Activated CD8-positive, alpha-beta memory T cell treated with anti-CD3 and anti-CD28 coated beads, Interleukin-2, amount 10 ng/mL, durations not matched to agents 7 days and 5 days (primary cell): ENCODE data around the gene NUTM2B. TPM values are rescaled to one million over a fixed set of nuclear protein-coding genes. Genes with fewer than 3 reads are reported as not detected.
A peak's percentile ranks its signal among the peaks of the same experiment; 100 is the strongest.
"Not testable (repeated sequence)": the region's sequence is repeated elsewhere in the genome, so short reads cannot be mapped to it uniquely, and the experiment has no call there.

Experiments
- ATAC-seq: fragments of 150-1000 bp; cut with Tn5 transposase; one replicate; pipeline ENCODE4 v1.10.0; 2021; ENCODE audit warnings: moderate library complexity
- CTCF ChIA-PET: fragments of 350-600 bp; sonication (Branson Sonifier 250); formaldehyde crosslinking; loops from one replicate; lab custom pipeline; 2021; ENCODE audit warnings: antibody characterized with exemption; lab: Charles Lee
- DNase-seq: peaks from one replicate; pipeline ENCODE4 v3.0.0-alpha.2; 2020
- H3K27ac Mint-ChIP-seq: one replicate; pipeline ENCODE4 v1.8.0; 2021; ENCODE audit warnings: mild to moderate bottlenecking, mixed read lengths
- H3K27me3 Mint-ChIP-seq: one replicate; pipeline ENCODE4 v1.8.0; 2021; ENCODE audit warnings: mixed read lengths
- H3K36me3 Mint-ChIP-seq: one replicate; pipeline ENCODE4 v1.8.0; 2021; ENCODE audit warnings: mild to moderate bottlenecking, mixed read lengths
- H3K4me1 Mint-ChIP-seq: one replicate; pipeline ENCODE4 v1.8.0; 2021; ENCODE audit warnings: mixed read lengths
- H3K4me3 Mint-ChIP-seq: one replicate; pipeline ENCODE4 v1.8.0; 2021; ENCODE audit warnings: mild to moderate bottlenecking, moderate library complexity, mixed read lengths
- H3K9me3 Mint-ChIP-seq: one replicate; pipeline ENCODE4 v1.8.0; 2022; ENCODE audit warnings: low read depth, mixed read lengths
- total RNA-seq, 2 experiments: library from RNA; stranded (reverse); gene quantifications; one replicate each; pipeline ENCODE4 v1.2.3, GENCODE V29; 2021

Gene NUTM2B
- total RNA-seq, 2 experiments from 2014 or later = 1.3 to 2.0 TPM

DNA sequence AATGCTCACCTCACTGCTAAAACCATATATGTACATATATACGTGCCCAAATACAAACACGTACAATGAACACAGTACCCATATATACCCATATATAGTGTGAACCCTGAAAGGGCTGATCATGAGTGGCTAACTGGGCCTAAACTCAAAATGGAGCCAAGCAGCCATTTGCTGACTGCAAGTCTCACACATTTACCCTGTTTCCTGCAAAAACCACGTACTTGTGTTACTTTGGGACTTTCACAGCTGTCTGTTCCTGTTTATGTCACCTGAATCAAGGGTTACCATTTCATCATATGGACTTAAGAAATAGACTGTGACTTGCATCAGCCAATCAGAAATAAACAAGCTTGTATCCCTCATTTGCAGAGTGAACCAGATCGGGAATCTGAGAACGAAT, 5.9 kb upstream of the NUTM2B start:
- H3K9me3 Mint-ChIP-seq, DNase-seq, H3K27ac Mint-ChIP-seq, H3K4me1 Mint-ChIP-seq, H3K36me3 Mint-ChIP-seq, CTCF ChIA-PET, H3K27me3 Mint-ChIP-seq, H3K4me3 Mint-ChIP-seq: not testable (repeated sequence)
- ATAC-seq = peak; percentile 65

DNA sequence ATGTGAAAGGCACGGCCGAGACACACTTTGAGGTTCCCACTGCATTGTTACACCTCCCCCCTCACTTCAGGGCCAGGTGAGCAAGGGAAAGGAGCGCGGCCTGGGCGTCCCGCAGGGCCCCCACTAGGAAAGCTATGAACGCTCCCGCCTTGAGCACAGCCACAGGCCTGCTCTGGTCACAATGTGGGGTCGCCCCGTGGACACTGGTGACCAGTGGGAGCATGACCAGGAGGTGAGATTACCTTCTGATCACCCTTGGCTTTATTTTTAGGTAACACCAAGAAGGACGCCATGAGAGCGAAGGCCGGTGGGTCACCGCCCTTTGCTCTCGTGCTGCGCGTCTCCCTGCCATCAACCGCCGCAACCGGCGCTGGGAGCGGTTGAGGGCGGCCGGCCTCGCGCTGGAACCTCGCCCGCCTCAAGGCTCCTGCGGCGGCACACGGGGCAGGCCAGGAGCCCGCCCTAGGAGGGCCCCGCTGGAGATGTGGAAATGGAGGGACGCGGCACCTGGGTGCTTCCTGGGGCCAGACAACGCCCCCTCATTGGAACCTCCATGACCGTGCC, 2.6 kb upstream of the NUTM2B start:
- H3K27me3 Mint-ChIP-seq, H3K36me3 Mint-ChIP-seq, DNase-seq, H3K9me3 Mint-ChIP-seq, CTCF ChIA-PET, H3K27ac Mint-ChIP-seq, ATAC-seq, H3K4me1 Mint-ChIP-seq, H3K4me3 Mint-ChIP-seq: not testable (repeated sequence)

DNA sequence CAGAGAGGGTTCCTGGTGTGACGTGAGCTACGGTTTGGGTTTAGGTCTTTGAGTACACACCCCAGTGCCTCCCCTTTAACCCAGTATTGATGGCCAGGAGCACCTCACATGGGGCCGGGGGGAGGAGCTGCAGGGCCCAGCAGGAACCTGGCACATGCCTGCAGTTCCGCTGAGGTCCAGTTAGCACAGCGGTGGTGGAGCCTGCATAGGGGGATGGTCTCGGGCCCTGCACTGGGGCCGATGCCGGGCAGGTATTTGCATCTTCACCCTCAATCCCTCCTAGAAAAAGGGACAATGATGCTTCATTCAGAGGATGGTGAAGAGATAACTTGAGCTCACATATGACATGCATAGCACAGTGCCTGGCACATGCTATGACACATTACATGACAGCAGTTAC, 4.0 kb downstream of the NUTM2B start:
- H3K27ac Mint-ChIP-seq, ATAC-seq, DNase-seq, H3K36me3 Mint-ChIP-seq, H3K9me3 Mint-ChIP-seq, H3K4me1 Mint-ChIP-seq, CTCF ChIA-PET, H3K27me3 Mint-ChIP-seq, H3K4me3 Mint-ChIP-seq: not testable (repeated sequence)

DNA sequence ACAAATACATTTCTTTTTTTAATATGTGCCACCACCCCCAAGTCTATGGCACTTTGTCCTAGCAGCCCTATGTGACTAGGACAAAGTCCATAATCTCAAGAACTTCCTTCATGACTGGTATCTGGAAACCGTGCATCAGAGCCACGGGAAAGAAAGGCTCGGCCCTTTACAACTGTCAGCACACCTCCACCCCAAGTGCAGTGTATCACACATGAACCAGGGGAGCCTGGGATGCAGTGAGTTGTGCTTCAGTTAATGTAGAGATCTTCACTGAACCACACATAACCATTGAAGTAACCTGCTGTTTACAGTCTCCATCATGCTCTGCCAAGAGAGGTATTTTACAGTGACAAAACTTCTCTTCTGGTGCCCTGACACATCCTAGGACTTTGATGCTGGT, 11.9 kb downstream of the NUTM2B start:
- ATAC-seq, CTCF ChIA-PET: not testable (repeated sequence)

DNA sequence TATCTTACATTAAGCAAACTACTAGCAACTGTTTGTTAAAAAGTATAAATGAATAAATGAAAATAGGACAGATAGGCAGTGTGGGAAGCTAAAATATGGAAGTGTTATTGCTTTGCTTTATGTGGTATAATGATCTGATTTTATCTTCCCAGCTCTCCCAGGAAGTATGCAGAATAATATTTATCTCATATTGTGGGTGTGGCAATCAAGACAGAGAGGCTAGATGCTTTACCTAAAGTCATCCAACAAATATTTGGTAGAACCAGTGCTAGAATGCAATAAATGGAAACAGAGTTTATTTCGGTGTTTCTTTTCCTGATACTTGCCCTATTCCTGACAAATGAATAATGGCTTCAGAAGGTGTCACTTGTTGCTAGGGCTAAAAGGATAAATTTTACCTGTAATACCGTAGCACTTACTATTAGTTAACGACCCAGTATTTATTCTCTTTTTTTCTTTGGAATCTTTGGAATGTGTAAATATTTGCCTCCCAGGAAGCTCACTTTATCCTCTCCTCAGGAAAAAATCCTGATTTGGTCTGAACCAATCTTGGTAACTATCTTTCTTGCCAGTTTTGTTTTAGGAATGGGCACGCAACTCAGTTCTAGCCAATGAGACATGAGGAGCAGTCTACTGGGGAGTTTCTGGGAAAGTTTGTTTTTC, 14.0 kb downstream of the NUTM2B start:
- H3K9me3 Mint-ChIP-seq, H3K27me3 Mint-ChIP-seq, H3K36me3 Mint-ChIP-seq, CTCF ChIA-PET, ATAC-seq, H3K4me3 Mint-ChIP-seq, H3K27ac Mint-ChIP-seq, DNase-seq, H3K4me1 Mint-ChIP-seq: not testable (repeated sequence)

More for the DNA sequence above, 11.9 kb downstream of the NUTM2B start:
- H3K36me3 Mint-ChIP-seq, DNase-seq, H3K27ac Mint-ChIP-seq, H3K27me3 Mint-ChIP-seq, H3K9me3 Mint-ChIP-seq, H3K4me3 Mint-ChIP-seq, H3K4me1 Mint-ChIP-seq: not testable (repeated sequence)

DNA sequence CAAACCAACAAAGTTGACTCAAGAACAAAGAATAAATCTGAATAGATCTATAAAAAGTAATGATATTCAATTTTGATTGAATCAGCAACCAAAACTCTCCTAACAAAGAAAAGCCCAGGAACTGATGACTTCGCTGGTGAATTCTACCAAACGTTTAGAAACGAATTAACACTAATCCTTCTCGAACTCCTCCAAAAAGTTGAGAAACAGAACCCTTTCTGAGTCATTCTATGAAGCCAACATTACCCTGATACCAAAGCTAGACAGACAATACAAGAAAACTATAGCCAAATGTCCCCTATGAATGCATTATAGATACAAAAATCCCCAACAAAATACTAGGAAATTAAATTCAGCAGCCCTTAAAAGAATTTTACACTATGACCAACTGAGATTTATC, 17.0 kb downstream of the NUTM2B start:
- ATAC-seq, H3K27ac Mint-ChIP-seq, H3K9me3 Mint-ChIP-seq, H3K4me1 Mint-ChIP-seq, H3K4me3 Mint-ChIP-seq, H3K27me3 Mint-ChIP-seq, DNase-seq, H3K36me3 Mint-ChIP-seq, CTCF ChIA-PET: not testable (repeated sequence)

DNA sequence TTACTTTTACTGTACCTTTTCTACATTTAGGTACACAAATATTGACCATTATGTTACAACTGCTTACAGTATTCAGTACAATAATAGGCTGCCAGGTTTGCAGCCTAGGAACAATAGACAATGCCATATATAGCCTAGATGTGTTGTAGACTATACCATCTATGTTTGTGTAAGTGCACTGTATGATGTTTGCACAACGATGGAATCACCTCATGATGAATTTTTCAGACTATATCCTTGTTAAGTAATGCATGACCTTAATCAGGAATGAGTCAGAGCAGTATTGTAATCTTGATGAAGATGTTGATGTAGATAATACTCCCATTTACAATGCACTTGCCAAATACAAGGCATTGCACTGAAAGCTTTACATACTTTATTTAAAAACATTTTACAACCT, 23.6 kb downstream of the NUTM2B start:
- H3K4me1 Mint-ChIP-seq, H3K36me3 Mint-ChIP-seq, H3K4me3 Mint-ChIP-seq, DNase-seq, CTCF ChIA-PET, ATAC-seq, H3K9me3 Mint-ChIP-seq, H3K27ac Mint-ChIP-seq, H3K27me3 Mint-ChIP-seq: not testable (repeated sequence)

DNA sequence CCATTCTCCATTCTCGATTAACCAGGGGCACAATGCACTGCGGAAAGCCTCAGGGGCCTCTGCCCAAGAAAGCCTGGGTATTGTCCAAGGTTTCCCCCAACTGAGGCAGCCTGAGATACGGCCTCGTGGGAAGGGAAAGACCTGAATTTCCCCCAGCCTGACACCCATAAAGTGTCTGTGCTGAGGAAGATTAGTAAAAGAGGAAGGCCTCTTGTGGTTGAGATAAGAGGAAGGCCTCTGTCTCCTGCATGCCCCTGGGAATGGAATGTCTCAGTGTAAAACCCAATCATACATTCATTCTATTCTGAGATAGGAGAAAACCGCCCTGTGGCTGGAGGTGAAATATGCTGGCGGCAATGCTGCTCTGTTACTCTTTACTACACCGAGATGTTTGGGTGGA, 41.8 kb downstream of the NUTM2B start:
- CTCF ChIA-PET, H3K9me3 Mint-ChIP-seq, DNase-seq, H3K27me3 Mint-ChIP-seq, H3K4me1 Mint-ChIP-seq, H3K36me3 Mint-ChIP-seq, H3K27ac Mint-ChIP-seq, H3K4me3 Mint-ChIP-seq, ATAC-seq: not testable (repeated sequence)

DNA sequence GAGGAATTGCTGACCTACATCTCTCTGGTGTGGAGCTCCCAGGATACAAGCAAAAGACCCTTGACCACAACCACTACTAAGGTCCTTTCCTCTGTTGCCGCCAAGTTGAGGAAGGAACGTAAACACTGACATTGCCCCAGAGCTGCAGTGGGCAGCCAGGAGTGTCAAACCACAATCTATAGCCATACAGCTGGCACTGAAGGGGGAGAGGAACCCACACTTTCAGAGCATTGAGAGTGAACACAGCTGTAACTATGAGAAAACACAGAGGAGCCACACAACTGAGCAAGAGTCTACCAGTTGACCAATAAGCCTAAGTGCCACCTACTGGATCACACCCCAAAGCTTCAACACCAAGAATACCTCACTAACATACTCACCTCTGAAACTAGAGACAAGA, 45.5 kb downstream of the NUTM2B start:
- ATAC-seq, DNase-seq, CTCF ChIA-PET, H3K4me1 Mint-ChIP-seq, H3K27me3 Mint-ChIP-seq, H3K36me3 Mint-ChIP-seq, H3K9me3 Mint-ChIP-seq, H3K27ac Mint-ChIP-seq, H3K4me3 Mint-ChIP-seq: not testable (repeated sequence)

DNA sequence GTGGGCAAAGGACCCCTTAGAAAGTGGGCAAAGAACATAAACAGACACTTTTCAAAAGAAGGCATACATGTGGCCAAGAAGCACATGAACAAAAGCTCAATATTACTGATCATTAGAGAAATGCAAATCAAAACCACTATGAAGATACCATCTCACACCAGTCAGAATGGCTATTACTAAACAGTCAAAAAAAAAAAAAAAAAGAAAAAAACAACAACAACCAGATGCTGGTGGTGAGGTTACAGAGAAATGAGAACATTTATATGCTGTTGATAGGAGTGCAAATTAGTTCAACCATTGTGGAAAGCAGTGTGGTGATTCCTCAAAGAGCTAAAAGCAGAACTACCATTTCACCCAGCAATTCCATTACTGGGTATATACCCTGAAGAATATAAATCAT, 50.6 kb downstream of the NUTM2B start:
- H3K9me3 Mint-ChIP-seq, H3K27me3 Mint-ChIP-seq, H3K4me3 Mint-ChIP-seq, H3K27ac Mint-ChIP-seq, H3K4me1 Mint-ChIP-seq, ATAC-seq, DNase-seq, CTCF ChIA-PET: not testable (repeated sequence)
- H3K36me3 Mint-ChIP-seq = peaks cover 10% of the 10 kb centered on the region

DNA sequence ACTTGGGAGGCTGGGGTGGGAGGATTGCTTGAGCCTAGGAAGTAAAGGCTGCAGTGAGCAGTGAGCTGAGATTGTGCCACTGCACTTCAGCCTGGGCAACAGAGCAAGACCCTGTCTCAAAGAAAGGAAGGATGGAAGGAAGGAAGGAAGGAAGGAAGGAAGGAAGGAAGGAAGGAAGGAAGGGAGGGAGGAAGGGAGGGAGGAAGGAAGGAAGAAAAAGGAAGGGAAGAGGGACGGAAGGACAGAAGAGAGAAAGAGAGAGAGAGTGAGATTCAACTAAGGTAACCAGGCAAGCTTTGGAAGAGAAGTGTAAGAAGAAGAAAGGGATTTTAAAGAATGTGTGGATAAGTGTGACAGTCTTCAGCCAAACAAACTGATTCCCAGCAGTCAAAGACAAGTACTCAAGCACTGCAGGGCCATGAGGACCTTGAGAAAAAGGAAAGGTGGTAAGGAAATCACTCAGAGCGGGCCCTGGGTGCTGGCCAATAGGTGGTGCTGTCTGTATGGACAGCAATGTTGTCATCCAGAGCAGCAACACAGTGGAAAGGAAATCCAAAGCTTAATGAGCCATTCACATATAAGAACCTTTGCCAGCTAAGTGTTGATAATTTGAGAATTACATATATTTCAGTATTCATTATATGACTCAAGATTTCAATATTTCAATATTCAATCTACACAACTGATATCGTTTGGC, 55.4 kb downstream of the NUTM2B start:
- H3K9me3 Mint-ChIP-seq, H3K27ac Mint-ChIP-seq, H3K4me1 Mint-ChIP-seq, CTCF ChIA-PET, DNase-seq, H3K4me3 Mint-ChIP-seq, H3K27me3 Mint-ChIP-seq, ATAC-seq: not testable (repeated sequence)
- peaks cover 14% of the 10 kb centered on the region for H3K36me3 Mint-ChIP-seq

Other genes starting within 250 kb of the NUTM2B start
- 1 to 10 TPM; 1.1 to 1.8 TPM for gene EIF5AL1, start 190.7 kb upstream of the NUTM2B start, total RNA-seq
- not detected for gene SFTPA2, start 142.8 kb upstream of the NUTM2B start, total RNA-seq
- gene SFTPA1, start 92.3 kb upstream of the NUTM2B start, total RNA-seq = not detected
- gene NUTM2E, start 123.5 kb downstream of the NUTM2B start, total RNA-seq = under 1 TPM in 1 of 2 experiments, not detected in 1; 0.28 TPM
- gene SFTPD, start 245.9 kb downstream of the NUTM2B start, total RNA-seq = not detected